ENCODE results near the gene CFAP20DC.
"Not testable (repeated sequence)": the region's sequence is repeated elsewhere in the genome, so short reads cannot be mapped to it uniquely, and the experiment has no call there.

CFAP20DC gene

GRCh38 chr3:58722561-58722960, 327.3 kb downstream of the CFAP20DC start:
- H3K36me3 ChIP-seq (ENCODE audit: control insufficient read depth, insufficient read depth, low read length): no peaks in the 10 kb centered on the region
- H3K9ac ChIP-seq (ENCODE audit: low read depth, low read length): no peak overlapping the region
- no peak overlapping the region for H3K4me3 ChIP-seq (ENCODE audit: low read depth, low read length)
- H3K9me3 ChIP-seq (ENCODE audit: control insufficient read depth, insufficient read depth, low read length): no peaks in the 10 kb centered on the region
- no peaks in the 10 kb centered on the region for H3K27me3 ChIP-seq (ENCODE audit: control insufficient read depth, insufficient read depth, low read length)
- H3K4me1 ChIP-seq (ENCODE audit: control insufficient read depth, insufficient read depth, low read length): no peaks in the 10 kb centered on the region
- H3K27ac ChIP-seq (ENCODE audit: low read depth, low read length): no peak overlapping the region

GRCh38 chr3:58720526-58720925, 329.3 kb downstream of the CFAP20DC start:
- no peak overlapping the region for H3K4me3 ChIP-seq (ENCODE audit: low read depth, low read length)
- no peak overlapping the region for H3K27ac ChIP-seq (ENCODE audit: low read depth, low read length)
- H3K4me1 ChIP-seq (ENCODE audit: control insufficient read depth, insufficient read depth, low read length): no peaks in the 10 kb centered on the region
- H3K27me3 ChIP-seq (ENCODE audit: control insufficient read depth, insufficient read depth, low read length): no peaks in the 10 kb centered on the region
- H3K9me3 ChIP-seq (ENCODE audit: control insufficient read depth, insufficient read depth, low read length): 0 out of 2 replicates have a peak, but pooled peaks cover 3% of the 10 kb centered on the region
- no peaks in the 10 kb centered on the region for H3K36me3 ChIP-seq (ENCODE audit: control insufficient read depth, insufficient read depth, low read length)
- H3K9ac ChIP-seq (ENCODE audit: low read depth, low read length): no peak overlapping the region

GRCh38 chr3:58719684-58720083, 330.1 kb downstream of the CFAP20DC start:
- Histone ChIP-seq H3K27ac (ENCODE audit: low read depth, low read length) (no peak overlapping the region), H3K9me3 (ENCODE audit: control insufficient read depth, insufficient read depth, low read length) (0 out of 2 replicates have a peak, but pooled peaks cover 3% of the 10 kb centered on the region), H3K36me3 (ENCODE audit: control insufficient read depth, insufficient read depth, low read length) (no peaks in the 10 kb centered on the region), H3K27me3 (ENCODE audit: control insufficient read depth, insufficient read depth, low read length) (no peaks in the 10 kb centered on the region), H3K9ac (ENCODE audit: low read depth, low read length) (no peak overlapping the region), H3K4me3 (ENCODE audit: low read depth, low read length) (no peak overlapping the region), H3K4me1 (ENCODE audit: control insufficient read depth, insufficient read depth, low read length) (no peaks in the 10 kb centered on the region)

- no peak overlapping the region for H3K4me3 ChIP-seq (ENCODE audit: low read depth, low read length)
- H3K27ac ChIP-seq (ENCODE audit: low read depth, low read length): no peak overlapping the region
- H3K4me1 ChIP-seq (ENCODE audit: control insufficient read depth, insufficient read depth, low read length): no peaks in the 10 kb centered on the region
- peaks cover 6% of the 10 kb centered on the region; the same call in 1 of the 2 replicates for H3K9me3 ChIP-seq (ENCODE audit: control insufficient read depth, insufficient read depth, low read length)
- H3K27me3 ChIP-seq (ENCODE audit: control insufficient read depth, insufficient read depth, low read length): no peaks in the 10 kb centered on the region
- H3K9ac ChIP-seq (ENCODE audit: low read depth, low read length): no peak overlapping the region
- H3K36me3 ChIP-seq (ENCODE audit: control insufficient read depth, insufficient read depth, low read length): no peaks in the 10 kb centered on the region
Observed at GRCh38 chr3:58713715-58714401, 336.0 kb downstream of the CFAP20DC start.

GRCh38 chr3:58711871-58712270, 338.0 kb downstream of the CFAP20DC start:
- no peaks in the 10 kb centered on the region for H3K4me1 ChIP-seq (ENCODE audit: control insufficient read depth, insufficient read depth, low read length)
- H3K4me3 ChIP-seq (ENCODE audit: low read depth, low read length): no peak overlapping the region
- H3K9ac ChIP-seq (ENCODE audit: low read depth, low read length): no peak overlapping the region
- H3K36me3 ChIP-seq (ENCODE audit: control insufficient read depth, insufficient read depth, low read length): no peaks in the 10 kb centered on the region
- H3K27ac ChIP-seq (ENCODE audit: low read depth, low read length): no peak overlapping the region
- no peaks in the 10 kb centered on the region for H3K27me3 ChIP-seq (ENCODE audit: control insufficient read depth, insufficient read depth, low read length)
- peaks cover 6% of the 10 kb centered on the region for H3K9me3 ChIP-seq (ENCODE audit: control insufficient read depth, insufficient read depth, low read length)

GRCh38 chr3:58708983-58709382, 340.8 kb downstream of the CFAP20DC start:
- not testable (repeated sequence) for H3K9ac ChIP-seq (ENCODE audit: low read depth, low read length)

GRCh38 chr3:58708116-58708791, 341.6 kb downstream of the CFAP20DC start:
- no peak overlapping the region for H3K9ac ChIP-seq (ENCODE audit: low read depth, low read length)
- H3K4me1 ChIP-seq (ENCODE audit: control insufficient read depth, insufficient read depth, low read length): no peaks in the 10 kb centered on the region
- peaks cover 6% of the 10 kb centered on the region; the same call in 1 of the 2 replicates for H3K9me3 ChIP-seq (ENCODE audit: control insufficient read depth, insufficient read depth, low read length)
- H3K4me3 ChIP-seq (ENCODE audit: low read depth, low read length): no peak overlapping the region
- no peaks in the 10 kb centered on the region for H3K36me3 ChIP-seq (ENCODE audit: control insufficient read depth, insufficient read depth, low read length)
- H3K27ac ChIP-seq (ENCODE audit: low read depth, low read length): no peak overlapping the region
- no peaks in the 10 kb centered on the region for H3K27me3 ChIP-seq (ENCODE audit: control insufficient read depth, insufficient read depth, low read length)

More at GRCh38 chr3:58708983-58709382, 340.8 kb downstream of the CFAP20DC start:
- not testable (repeated sequence) for H3K36me3 ChIP-seq (ENCODE audit: control insufficient read depth, insufficient read depth, low read length); H3K27ac ChIP-seq (ENCODE audit: low read depth, low read length); H3K4me3 ChIP-seq (ENCODE audit: low read depth, low read length); H3K4me1 ChIP-seq (ENCODE audit: control insufficient read depth, insufficient read depth, low read length); H3K27me3 ChIP-seq (ENCODE audit: control insufficient read depth, insufficient read depth, low read length); H3K9me3 ChIP-seq (ENCODE audit: control insufficient read depth, insufficient read depth, low read length)

- H3K4me1 ChIP-seq (ENCODE audit: control insufficient read depth, insufficient read depth, low read length): no peaks in the 10 kb centered on the region
- no peak overlapping the region for H3K4me3 ChIP-seq (ENCODE audit: low read depth, low read length)
- H3K27ac ChIP-seq (ENCODE audit: low read depth, low read length): no peak overlapping the region
- no peak overlapping the region for H3K9ac ChIP-seq (ENCODE audit: low read depth, low read length)
- no peaks in the 10 kb centered on the region for H3K36me3 ChIP-seq (ENCODE audit: control insufficient read depth, insufficient read depth, low read length)
- H3K9me3 ChIP-seq (ENCODE audit: control insufficient read depth, insufficient read depth, low read length): peaks cover 6% of the 10 kb centered on the region; the same call in 1 of the 2 replicates
- H3K27me3 ChIP-seq (ENCODE audit: control insufficient read depth, insufficient read depth, low read length): no peaks in the 10 kb centered on the region
Observed at GRCh38 chr3:58707390-58707930, 342.4 kb downstream of the CFAP20DC start.

GRCh38 chr3:58706395-58707167, 343.2 kb downstream of the CFAP20DC start:
- H3K9me3 ChIP-seq (ENCODE audit: control insufficient read depth, insufficient read depth, low read length): peaks cover 6% of the 10 kb centered on the region; the same call in 1 of the 2 replicates
- no peak overlapping the region for H3K4me3 ChIP-seq (ENCODE audit: low read depth, low read length)
- H3K27ac ChIP-seq (ENCODE audit: low read depth, low read length): no peak overlapping the region
- no peaks in the 10 kb centered on the region for H3K36me3 ChIP-seq (ENCODE audit: control insufficient read depth, insufficient read depth, low read length)
- no peak overlapping the region for H3K9ac ChIP-seq (ENCODE audit: low read depth, low read length)
- no peaks in the 10 kb centered on the region for H3K4me1 ChIP-seq (ENCODE audit: control insufficient read depth, insufficient read depth, low read length)
- no peaks in the 10 kb centered on the region for H3K27me3 ChIP-seq (ENCODE audit: control insufficient read depth, insufficient read depth, low read length)

GRCh38 chr3:58704745-58705144, 345.1 kb downstream of the CFAP20DC start:
- Histone ChIP-seq H3K36me3 (ENCODE audit: control insufficient read depth, insufficient read depth, low read length) (no peaks in the 10 kb centered on the region), H3K27me3 (ENCODE audit: control insufficient read depth, insufficient read depth, low read length) (no peaks in the 10 kb centered on the region), H3K27ac (ENCODE audit: low read depth, low read length) (no peak overlapping the region), H3K9ac (ENCODE audit: low read depth, low read length) (no peak overlapping the region), H3K9me3 (ENCODE audit: control insufficient read depth, insufficient read depth, low read length) (peaks cover 3% of the 10 kb centered on the region; the same call in 1 of the 2 replicates), H3K4me3 (ENCODE audit: low read depth, low read length) (no peak overlapping the region), H3K4me1 (ENCODE audit: control insufficient read depth, insufficient read depth, low read length) (no peaks in the 10 kb centered on the region)
